ENCODE data around the gene DOP1B.

DNA sequence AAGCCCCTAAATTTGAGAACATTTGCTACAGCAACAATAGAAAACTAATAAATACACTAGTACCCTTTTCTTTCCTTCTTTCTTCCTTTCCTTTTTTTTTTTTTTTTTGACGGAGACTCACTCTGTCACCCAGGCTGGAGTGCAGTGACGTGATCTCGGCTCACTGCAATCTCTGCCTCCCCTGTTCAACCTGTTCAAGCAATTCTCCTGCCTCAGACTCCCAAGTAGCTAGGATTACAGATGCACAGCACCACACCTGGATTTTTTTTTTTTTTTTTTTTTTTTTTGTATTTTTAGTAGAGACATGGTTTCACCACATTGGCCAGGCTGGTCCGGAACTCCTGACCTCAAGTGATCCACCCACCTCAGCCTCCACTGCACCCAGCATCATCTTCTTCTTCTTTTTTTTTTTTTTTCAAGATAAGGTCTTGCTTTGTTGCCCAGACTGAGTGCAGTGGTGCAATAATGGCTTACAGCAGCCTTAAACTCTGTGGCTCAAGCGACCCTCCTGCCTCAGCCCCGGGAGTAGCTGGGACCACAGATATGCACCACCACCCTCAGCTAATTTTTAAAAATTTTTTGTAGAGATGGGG is 41.4 kb upstream of the DOP1B start:
- no peak for TF ChIP-seq CTCF (IDR thresholded peaks at IDR 0.05)
- TF ChIP-seq POLR2A (IDR thresholded peaks at IDR 0.05), result no peak

Data from adrenal gland (tissue), 5 donors.